IPS-20b (cell line): Measurements from ENCODE around the gene IPO8.
"Not testable (repeated sequence)": the region's sequence is repeated elsewhere in the genome, so short reads cannot be mapped to it uniquely, and the experiment has no call there.

ENCODE experiments used
- H3K27ac ChIP-seq: one replicate; pipeline ENCODE4 v1.5.1; 2013; ENCODE audit warnings: low read length
- H3K27me3 ChIP-seq: 2 replicates; pipeline ENCODE4 v1.6.1; 2013; ENCODE audit warnings: mild to moderate bottlenecking, low read length, inconsistent platforms; ENCODE audit not compliant: insufficient read depth
- H3K36me3 ChIP-seq: 2 replicates; pipeline ENCODE4 v1.6.1; 2013; ENCODE audit warnings: low read depth, mild to moderate bottlenecking, inconsistent platforms, low read length, moderate library complexity; ENCODE audit not compliant: insufficient read depth
- H3K4me1 ChIP-seq: 2 replicates; pipeline ENCODE4 v1.6.1; 2013; ENCODE audit warnings: mild to moderate bottlenecking, control low read depth, inconsistent platforms, low read length, moderate library complexity; ENCODE audit not compliant: insufficient read depth
- H3K4me3 ChIP-seq: 2 replicates; pipeline ENCODE4 v1.5.1; 2013; ENCODE audit warnings: mild to moderate bottlenecking, low read length, inconsistent platforms
- H3K9ac ChIP-seq: 2 replicates; pipeline ENCODE4 v1.6.1; 2013; ENCODE audit warnings: low read depth, mild to moderate bottlenecking, inconsistent platforms, low read length, moderate library complexity
- H3K9me3 ChIP-seq: 2 replicates; pipeline ENCODE4 v1.6.1; 2013; ENCODE audit warnings: mild to moderate bottlenecking, low read depth, low read length, inconsistent platforms; ENCODE audit not compliant: insufficient read depth

IPO8 gene

DNA sequence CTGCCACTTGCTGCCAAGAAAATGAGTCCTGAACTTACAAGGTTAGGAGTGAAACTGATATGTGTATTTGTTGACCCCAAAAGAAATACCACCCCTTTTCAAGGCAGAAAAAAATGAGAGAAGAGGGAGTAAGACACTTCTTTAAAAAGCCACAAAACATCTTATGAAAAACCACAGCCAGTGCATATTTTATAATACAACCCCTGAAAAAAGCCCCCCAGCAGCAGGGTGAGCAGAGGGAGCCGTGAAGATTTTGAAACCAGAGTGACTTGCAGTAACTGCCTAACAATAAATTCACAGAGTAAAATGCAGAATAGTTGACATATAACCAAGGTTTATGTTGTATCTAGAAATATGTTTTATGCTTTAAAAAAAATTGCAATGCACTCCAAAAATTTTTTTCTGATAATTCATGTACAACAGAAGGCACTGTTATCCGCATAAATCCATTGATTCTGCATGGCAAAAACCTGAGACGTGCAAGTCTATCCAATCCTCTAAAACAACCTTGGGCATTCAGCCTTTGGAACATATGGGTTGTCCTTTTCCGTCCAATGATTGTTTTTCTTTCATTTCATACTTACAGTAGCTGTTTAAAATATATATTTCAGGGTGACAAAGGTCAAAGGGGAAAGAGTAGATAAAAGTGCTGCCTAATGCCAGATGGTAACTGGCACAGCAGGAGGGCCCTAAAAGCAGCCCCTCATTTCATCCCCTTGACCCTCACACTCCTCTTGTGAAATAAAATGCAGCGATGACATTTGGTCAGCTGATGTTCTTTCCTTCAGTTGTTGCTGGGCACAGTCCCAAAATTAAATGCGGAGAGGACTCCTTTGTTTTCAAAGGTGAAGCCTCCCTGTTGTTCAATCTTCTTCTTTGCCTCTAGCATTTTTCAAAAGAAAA is 65.3 kb downstream of the IPO8 start:
- Histone ChIP-seq H3K4me3 (no peak overlapping the region), H3K9me3 (no peaks in the 10 kb centered on the region), H3K27me3 (no peaks in the 10 kb centered on the region), H3K9ac (no peak overlapping the region), H3K36me3 (peaks cover 61% of the 10 kb centered on the region), H3K27ac (no peak overlapping the region), H3K4me1 (no peaks in the 10 kb centered on the region)

DNA sequence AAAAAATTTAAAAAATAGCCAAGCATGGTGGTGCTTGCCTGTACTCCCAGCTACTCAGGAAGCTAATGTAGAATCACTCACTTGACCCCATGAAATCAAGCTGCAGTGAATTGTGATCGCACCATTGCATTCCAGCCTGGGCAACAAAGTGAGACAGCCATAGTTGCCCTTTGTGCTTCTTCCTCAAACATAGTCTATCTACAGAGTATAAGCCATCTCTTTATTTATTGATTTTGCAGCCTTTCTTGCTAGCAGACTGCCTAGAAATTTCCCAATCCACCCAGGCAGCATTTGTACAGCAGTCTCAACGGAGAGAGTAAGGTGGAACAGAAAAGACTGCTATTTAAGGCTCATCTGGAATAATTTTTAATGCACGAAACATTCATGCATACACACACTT is 68.8 kb downstream of the IPO8 start:
- no peaks in the 10 kb centered on the region for H3K4me1 ChIP-seq
- H3K36me3 ChIP-seq = peaks cover 36% of the 10 kb centered on the region
- H3K9me3 ChIP-seq = no peaks in the 10 kb centered on the region
- no peak overlapping the region for H3K9ac ChIP-seq
- no peaks in the 10 kb centered on the region for H3K27me3 ChIP-seq
- no peak overlapping the region for H3K4me3 ChIP-seq
- no peak overlapping the region for H3K27ac ChIP-seq

DNA sequence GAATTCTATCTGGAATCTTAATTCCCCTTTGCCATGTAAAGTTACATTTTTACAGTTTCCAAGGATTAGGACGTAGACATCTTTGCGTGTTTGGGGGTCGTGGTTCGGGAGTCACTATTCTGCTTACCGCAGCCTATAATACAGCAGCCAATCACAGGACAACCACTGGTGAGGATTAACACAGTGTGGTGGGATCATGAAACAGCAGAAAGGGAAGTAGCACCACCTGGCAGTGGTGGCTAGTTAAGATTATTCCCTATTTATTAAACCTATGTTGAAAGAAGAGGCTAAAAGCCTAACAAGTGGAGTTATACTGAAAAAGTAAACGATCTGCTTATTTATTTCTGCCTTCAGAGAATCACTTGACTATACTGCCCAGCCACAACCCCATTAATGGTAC is 71.7 kb downstream of the IPO8 start:
- H3K9ac ChIP-seq = no peak overlapping the region
- no peaks in the 10 kb centered on the region for H3K9me3 ChIP-seq
- no peak overlapping the region for H3K27ac ChIP-seq
- no peaks in the 10 kb centered on the region for H3K27me3 ChIP-seq
- H3K4me3 ChIP-seq = no peak overlapping the region
- H3K36me3 ChIP-seq = peaks cover 9% of the 10 kb centered on the region
- H3K4me1 ChIP-seq = no peaks in the 10 kb centered on the region

DNA sequence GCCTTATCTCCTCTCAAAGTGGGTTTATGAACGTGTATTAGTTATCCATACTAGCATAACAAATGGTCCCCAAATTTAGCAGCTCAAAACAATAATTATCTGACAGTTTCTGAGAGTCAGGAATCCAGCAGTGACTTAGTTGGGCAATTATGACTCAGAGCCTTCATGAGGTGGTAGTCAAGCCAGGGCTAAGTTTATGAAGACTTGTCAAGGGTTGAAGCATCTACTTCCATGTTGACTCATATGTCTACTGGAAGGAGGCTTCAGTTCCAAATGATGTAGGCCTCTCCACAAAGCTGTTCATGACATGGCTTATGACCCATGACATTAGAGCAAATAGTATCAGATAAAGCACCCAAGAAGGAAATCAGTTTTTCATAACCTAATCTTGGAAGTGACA is 73.2 kb downstream of the IPO8 start:
- no peak overlapping the region for H3K9ac ChIP-seq
- no peaks in the 10 kb centered on the region for H3K36me3 ChIP-seq
- no peaks in the 10 kb centered on the region for H3K4me1 ChIP-seq
- H3K4me3 ChIP-seq = no peak overlapping the region
- H3K27me3 ChIP-seq = no peaks in the 10 kb centered on the region
- no peaks in the 10 kb centered on the region for H3K9me3 ChIP-seq
- no peak overlapping the region for H3K27ac ChIP-seq

DNA sequence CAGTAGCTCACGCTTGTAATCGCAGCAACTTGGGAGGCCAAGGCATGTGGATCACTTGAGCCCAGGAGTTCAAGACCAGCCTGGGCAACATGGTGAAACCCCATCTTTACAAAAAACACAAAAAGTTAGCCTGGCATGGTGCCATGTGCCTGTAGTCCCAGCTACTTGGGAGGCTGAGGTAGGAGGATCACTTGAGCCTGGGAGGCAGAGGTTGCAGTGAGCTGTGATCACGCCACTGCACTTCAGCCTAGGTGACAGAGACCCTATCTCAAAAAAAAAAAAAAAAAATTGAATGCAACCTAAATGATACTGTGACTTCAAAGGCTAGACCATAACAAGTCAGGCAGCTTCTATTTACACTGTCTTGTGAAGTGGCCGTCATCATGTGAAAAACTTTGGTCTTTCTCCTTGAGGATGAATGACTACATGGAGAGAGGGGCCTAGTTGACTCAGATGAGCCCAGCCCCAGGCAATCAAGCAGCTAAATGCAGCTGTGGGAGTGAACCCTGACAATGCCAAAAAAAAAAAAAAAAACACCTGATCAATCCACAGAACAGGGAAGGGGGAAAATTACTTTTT is 73.9 kb downstream of the IPO8 start:
- not testable (repeated sequence) for H3K27ac ChIP-seq, H3K9ac ChIP-seq, H3K4me3 ChIP-seq, H3K27me3 ChIP-seq, H3K36me3 ChIP-seq, H3K9me3 ChIP-seq, H3K4me1 ChIP-seq

DNA sequence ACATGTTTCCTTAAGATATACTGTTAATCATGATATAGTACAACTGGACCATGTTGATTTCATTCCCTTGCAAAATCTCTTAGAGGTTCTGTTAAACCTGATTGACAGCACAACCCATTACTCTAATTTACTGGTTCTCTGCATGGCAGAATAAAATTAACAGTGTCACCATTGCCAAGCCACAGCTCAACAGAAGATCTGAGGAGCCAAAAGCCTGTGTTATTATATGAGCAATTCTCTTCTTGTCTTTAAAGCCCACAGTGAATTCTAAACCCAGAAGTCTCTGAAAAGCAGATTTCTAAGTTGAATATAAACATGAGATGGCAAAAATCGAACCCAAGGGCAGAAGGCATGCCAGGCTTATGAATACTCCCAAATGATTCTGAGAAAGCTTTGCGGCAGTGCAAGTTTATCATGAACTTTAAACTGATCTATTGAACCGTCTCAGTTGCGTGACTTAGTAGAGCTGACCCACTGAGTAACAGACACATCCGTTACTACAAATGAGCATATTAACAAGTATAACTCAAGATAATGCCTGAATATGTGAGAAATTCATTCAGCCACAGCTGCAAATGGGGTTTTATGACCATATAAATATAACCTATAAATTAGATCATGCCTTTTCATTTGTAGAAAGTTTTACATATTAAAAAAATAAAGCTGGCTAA is 78.2 kb downstream of the IPO8 start:
- H3K36me3 ChIP-seq = no peaks in the 10 kb centered on the region
- H3K4me3 ChIP-seq = no peak overlapping the region
- H3K27me3 ChIP-seq = no peaks in the 10 kb centered on the region
- no peak overlapping the region for H3K9ac ChIP-seq
- no peaks in the 10 kb centered on the region for H3K9me3 ChIP-seq
- no peaks in the 10 kb centered on the region for H3K4me1 ChIP-seq
- H3K27ac ChIP-seq = no peak overlapping the region

DNA sequence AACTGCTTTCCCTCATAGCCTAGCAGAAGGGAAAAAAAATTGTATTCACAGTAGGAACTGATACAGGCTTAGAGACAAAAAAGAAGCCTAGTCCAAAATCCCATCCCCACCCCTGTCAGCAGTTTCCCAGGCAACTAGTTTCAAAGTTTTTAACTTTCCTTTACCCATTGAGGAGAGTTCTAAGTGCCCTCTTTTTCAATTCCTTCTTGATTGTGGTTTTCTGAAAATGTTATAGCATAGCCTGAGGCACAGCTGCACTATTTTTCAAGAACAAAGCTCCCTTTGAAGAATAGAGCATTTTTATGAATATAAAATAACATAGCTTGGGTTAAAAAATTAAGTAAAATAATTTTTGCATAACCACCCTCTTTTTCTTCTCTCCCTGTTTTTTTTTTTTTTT is 81.6 kb downstream of the IPO8 start:
- Histone ChIP-seq H3K27ac (no peak overlapping the region), H3K9ac (no peak overlapping the region), H3K9me3 (no peaks in the 10 kb centered on the region), H3K27me3 (no peaks in the 10 kb centered on the region), H3K4me3 (no peak overlapping the region), H3K4me1 (no peaks in the 10 kb centered on the region), H3K36me3 (no peaks in the 10 kb centered on the region)

DNA sequence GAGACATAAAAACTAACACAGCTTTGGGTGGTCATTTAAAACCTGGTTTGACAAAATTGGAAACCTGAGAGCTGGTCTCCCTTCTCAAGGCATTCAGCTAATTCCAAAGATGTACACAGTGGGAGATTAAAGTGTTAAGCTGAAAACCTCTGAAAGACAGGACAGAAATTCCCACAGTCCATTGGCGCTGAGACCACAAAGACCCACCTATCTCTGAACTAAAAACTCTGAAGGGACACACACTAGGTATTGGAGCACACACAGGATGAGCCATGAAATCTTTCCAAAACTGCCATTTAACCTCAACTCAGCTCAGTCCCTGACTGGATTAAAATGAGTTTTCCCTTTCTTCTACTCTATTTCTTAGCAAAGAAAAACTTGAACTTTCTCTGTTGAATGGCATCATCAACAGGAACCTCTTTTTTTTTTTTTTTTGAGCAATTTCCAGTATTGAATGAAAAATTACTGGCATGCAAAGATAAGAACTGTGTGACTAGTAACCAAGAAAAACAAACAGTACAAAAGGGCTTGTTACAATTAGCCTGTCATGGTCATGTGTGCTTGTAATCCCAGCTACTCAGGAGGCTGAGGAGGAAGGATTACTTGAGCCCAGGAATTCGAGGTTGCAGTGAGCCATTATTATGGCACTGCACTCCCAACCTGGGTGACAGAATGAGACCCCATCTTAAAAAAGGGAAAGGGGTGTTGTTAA is 82.4 kb downstream of the IPO8 start:
- Histone ChIP-seq H3K4me3 (no peak overlapping the region), H3K27ac (no peak overlapping the region), H3K9me3 (no peaks in the 10 kb centered on the region), H3K4me1 (no peaks in the 10 kb centered on the region), H3K27me3 (no peaks in the 10 kb centered on the region), H3K9ac (no peak overlapping the region), H3K36me3 (no peaks in the 10 kb centered on the region)

DNA sequence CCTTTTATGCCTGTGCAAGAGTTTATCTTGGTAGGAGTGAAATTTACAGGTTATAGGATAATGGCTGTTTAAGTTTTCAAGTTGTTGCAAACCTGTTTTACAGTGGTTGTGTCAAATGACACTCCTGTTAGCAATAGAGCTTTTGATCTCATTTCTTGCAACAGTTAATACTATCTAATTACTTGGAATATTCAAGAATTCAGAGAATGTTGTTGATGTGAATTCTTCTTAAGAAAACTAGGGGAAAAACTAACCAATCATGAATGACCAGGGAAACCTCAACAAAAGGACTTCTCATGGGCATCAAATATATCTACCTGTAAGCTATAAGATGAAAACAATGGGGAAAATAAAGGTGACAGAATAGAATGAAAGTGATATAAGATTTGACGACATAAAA is 85.0 kb downstream of the IPO8 start:
- no peak overlapping the region for H3K9ac ChIP-seq
- no peaks in the 10 kb centered on the region for H3K27me3 ChIP-seq
- no peaks in the 10 kb centered on the region for H3K4me1 ChIP-seq
- no peaks in the 10 kb centered on the region for H3K9me3 ChIP-seq
- H3K27ac ChIP-seq = no peak overlapping the region
- H3K4me3 ChIP-seq = no peak overlapping the region
- no peaks in the 10 kb centered on the region for H3K36me3 ChIP-seq

DNA sequence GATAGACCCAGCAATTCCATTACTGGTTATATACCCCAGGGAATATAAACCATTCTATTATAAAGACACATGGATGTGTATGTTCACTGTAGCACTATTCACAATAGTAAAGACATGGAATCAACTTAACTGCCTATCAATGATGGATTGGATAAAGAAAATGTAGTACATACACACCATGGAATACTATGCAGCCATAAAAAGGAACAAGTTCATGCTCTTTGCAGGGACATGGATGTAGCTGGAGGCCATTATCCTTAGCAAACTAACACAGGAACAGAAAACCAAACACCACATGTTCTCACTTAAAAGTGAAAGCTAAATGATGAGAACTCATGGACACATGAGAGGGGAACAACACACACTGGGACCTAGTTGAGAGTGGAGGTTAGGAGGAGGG is 85.8 kb downstream of the IPO8 start:
- not testable (repeated sequence) for H3K36me3 ChIP-seq, H3K4me3 ChIP-seq, H3K9ac ChIP-seq, H3K27me3 ChIP-seq, H3K4me1 ChIP-seq, H3K9me3 ChIP-seq, H3K27ac ChIP-seq

DNA sequence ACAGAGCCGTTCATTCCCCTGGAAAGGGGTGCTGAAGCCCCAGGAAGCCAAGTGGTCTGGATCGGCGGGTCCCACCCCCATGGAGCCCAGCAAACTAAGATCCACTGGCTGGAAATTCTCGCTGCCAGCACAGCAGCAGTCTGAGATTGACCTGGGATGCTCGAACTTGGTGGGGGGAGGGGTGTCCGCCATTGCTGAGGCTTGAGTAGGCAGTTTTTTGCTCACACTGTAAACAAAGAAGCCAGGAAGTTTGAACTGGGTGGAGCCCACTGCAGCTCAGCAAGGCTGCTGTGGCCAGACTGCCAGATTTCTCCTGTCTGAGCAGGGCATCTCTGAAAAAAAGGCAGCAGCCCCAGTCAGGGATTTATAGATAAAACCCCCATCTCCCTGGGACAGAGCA is 91.4 kb downstream of the IPO8 start:
- not testable (repeated sequence) for H3K27ac ChIP-seq, H3K36me3 ChIP-seq, H3K4me1 ChIP-seq, H3K27me3 ChIP-seq, H3K4me3 ChIP-seq, H3K9me3 ChIP-seq
- H3K9ac ChIP-seq = peak overlapping the region; percentile 12; the same call in 1 of the 2 replicates
